ENCODE results near the gene HOXB8.

The HOXB8 gene

DNA sequence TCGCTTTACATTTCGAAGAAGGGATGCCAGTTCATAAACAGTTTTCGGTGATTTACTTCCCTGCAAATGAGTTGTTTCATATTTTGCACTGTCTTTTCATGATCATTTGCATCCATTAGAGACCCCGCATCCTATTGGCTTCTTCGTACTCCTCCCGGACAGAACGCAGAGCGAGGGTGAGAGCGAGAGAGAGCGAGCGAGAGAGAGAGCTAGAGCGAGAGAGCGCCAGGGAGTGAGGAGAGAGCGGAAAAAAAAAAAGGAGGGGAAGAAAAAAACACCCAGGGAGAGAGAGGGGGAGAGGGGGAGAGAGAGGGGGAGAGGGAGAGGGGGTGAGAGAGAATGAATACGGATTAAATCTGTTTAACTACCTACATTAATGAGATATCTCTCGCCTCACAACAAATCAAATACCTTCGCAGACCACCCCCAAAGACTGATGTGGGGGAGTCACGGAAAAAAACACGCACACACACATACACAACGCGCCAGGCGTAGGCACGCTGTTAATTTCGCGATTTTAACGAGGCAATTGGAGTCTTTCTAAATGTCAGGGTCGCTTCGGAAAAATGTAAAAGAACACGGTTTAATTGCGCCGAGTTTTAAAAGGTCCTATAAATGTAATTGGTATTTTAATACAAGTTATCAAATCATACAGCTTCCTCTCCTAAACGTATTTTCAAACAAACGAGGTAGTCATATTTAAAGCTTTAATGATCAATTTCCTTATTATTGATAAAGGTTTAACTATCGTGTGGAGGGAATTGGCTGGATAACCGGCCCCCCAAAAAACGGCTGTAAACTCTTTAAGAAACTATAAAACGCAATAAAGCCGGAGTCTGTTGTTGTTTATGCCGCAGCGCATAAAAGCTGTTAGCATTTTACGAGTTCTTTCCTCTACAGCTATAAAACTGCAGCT lies at the start of gene HOXB8:
HOXB8 (minus strand) TSS at position 246 of the 916 bp plus-strand sequence. CDS start 588 bp downstream, outside the sequence.
- no peak for DNase-seq (ENCODE audit: low spot score)

DNA sequence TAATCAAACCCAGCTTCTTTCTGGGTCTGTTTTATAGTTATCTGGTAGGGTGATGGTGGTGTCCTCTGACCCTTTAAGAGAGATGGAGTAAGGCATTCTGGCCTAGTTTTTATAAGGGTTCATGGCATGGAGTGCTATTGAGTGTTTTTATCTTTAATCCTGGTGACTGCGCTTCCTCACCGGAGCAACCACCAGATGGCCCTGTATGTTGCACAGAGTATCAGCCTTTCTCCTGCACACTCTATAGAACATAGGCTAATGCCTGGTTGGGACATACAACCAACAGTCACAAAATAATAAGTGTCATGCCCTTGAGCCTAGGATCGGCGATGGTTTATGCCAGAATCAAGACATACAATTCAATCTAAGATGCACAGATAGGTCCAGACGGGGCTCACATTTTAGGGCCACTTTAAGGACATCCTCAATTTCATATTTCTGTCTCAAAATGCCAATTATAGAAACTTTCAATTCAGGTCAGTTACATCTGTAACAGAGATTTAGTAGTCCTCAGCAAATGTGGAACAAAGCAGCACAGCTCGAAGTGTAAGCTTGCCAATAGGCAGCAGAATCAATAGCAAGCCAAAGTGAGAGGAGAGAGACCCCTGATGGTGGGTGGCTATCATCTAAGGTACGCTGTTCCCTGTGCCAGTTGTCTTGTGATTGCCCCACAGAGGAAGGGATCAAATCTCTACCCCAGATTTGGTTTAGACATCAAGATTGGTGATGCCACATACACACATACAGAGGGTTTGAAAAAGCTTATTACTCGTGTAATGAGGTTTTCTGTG lies 48.2 kb upstream of the HOXB8 start:
- no peak for DNase-seq (ENCODE audit: low spot score)

DNA sequence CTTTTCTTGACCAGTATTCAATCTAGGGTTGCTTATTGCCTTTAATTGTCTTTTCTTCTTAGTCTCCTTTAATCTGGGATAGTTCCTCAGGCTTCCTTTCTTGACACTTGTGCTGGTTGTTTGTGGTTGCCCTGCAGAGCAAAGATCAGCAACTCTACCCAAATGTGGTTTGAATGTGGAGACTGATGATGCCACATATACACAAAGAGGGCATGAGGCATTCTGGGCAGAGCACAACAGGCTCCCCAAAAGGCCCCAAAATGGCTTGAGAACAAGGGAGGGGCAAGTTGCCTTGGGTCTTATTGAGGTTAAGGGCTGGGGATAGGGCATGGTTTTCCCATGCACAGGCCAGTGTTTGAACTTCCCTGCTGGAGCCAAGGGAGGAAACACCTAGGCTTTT lies 40.8 kb upstream of the HOXB8 start:
- DNase-seq (ENCODE audit: low spot score) = no peak

DNA sequence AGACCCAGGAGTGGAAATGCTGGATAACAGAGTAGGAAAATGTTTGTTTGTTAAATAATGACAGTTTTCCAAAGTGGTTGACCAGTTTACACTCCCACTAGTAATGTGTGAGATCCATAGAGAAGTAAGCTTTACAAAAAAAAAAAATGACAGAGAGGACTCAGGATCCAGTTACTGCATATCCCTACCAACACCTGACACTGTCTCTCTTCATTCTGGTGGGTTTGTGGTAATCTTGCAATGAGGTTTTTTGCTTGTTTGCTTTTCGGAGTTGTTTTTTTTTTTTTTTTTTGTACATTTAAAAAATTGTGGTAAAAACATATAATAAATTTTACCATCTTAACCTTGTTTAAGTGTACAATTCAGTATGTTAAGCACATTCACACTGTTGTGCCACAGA lies 34.6 kb upstream of the HOXB8 start:
- no peak for DNase-seq (ENCODE audit: low spot score)

DNA sequence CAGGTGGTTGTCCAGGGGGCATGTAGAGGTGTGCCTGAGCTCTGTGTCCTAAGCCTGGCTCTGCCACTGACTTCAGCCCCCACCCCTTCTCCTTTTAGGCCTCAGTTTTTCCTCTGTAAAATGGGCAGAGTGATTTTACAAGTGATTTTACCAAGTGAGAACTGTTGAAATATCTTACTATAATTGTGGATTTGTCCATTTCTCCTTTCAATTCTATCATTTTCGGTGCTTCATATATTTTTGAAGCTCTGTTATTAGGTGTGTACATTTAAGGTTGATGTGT lies 32.8 kb upstream of the HOXB8 start:
- DNase-seq (ENCODE audit: low spot score) = no peak

DNA sequence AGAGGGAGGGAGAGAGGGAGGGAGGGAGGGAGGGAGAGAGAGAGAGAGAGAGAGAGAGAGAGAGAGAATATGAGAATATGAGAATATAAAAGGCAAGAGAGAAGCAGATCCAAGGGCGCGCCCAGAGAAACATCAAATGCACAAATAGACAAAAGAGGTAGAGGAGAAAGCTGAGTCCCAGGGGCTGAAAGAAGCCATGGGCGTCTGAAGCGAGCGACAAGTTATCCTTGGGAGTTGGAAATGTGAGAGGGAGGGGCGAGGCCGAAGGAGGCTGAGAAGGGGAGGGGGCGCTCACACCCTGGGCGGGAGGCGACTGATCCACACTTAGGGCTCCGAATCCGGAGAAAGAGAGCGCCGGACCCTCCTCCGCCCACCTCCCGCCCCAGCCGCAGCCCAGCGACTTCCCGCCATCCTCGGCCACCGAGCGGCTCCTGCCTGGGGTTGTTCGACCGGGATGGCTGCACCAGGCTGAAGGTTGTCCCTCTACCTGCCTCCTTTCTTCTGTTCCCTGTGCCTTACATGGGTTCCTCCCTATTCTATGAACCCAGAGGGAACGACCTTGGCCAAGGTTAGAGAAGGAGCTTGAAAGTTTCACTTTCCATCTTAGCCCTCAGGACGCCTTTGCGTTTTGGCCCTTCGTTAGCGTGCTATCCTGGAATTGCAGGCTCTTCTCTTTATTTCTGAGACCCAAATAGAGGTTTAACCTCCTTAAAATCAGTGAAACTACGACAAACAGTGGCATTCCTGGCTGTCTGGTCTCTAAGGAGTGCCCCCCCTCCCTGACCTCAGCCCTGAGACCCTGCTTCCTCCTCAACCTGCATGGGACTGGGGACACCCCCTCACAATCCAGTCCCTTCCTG lies 32.2 kb upstream of the HOXB8 start:
- peak; percentile 63 for DNase-seq (ENCODE audit: low spot score)

DNA sequence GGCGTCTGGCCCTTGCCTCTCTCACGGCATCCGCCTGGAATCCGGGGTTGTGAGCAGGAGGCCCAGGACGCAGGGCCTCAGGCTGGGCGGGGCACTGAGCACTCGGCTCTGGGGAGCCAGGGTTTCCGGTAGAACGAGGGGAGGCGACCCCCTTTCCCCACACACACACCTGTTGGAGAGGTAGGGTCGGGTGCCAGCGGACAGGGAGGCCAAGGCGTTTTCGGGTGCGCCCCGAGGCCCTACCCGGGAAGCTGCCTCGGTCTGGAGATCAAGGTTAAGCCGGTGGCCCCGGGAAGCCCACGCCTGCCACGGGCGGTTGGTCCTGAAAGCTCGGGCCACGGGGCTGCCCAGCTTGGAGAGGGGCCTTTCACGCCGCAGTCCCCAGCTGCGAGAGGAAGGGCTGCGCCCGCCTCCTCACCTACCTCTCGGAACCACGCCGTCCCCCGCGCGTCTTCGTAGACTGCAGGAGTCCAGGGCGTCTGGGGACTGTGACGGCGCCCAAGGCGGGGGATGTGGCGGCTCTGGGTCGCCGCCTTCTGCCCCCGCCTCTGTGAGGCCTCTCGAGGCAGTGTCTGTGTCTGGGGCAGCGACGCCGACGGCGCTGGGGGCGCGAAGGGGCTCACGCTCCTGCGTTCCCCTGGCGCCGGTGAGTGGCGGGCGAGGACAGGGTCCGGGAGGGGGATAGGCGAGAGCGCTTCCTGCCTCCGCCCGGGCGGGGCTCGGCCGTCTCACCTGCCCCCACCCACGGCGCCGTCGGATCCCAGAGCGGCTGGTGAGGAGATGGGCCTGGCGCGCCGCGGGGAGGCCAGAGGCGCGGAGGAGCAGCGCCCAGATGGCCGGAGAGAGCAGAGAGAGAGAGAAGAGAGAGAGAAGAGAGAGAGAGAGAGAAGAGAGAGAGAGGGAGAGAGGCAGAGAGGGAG lies 31.4 kb upstream of the HOXB8 start:
- peak; percentile 53 for DNase-seq (ENCODE audit: low spot score)

DNA sequence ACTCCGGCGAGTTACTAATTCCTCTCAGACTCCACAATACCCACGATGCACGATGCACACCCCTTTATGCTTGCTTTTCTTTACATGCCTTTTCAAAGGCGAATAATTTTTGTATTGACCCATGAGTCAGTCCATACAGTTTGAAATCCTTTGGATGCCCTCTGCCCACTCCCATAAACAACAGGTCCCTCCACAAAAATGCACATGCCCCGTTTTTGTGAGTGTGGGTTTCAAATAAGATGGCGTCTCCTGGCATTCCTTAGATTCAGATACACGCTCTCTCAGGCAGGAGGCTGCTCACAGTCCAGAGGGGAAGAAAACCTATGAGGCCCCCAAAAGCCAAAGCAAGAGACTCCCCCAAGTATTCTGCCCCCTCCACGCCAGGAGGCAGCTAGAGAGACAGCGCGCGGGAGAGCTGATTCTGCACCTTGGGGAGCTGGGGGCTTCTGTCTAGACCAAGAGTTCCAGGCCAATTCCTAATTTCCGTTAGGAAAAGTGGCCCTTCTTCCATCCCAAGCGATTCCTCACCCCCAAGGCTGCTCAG lies 30.6 kb upstream of the HOXB8 start:
- peak; percentile 46 for DNase-seq (ENCODE audit: low spot score)

DNA sequence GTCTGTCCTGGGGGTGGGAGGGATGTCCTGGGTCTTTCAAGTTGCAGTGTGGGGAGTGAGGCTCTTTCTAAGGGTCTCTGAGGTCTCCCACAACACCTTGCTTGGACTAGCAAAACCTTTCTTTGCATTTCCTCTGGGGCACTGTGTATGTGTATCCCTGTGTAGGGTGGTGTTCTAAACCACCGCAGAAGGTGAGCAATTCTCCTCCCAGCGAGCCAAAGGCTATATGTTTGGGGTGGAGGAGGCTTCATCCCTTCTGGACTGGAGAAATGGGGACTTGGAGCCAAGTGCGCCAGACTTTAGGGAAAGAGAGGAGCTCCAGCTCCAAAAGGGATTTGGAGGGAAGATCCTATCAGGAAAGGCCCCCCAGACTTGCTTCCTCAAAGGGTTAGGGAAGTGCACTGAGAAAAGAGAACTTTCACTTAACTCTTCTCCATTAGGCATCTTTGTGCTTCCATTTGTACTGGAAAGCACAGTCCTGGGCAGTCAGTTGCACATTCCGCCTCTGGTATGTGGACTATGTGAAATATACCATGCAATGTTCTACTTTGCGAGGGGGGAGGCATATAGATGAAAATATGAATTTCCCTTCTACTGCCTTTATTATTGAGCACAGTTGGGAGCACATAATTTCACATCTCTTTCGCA lies 29.9 kb upstream of the HOXB8 start:
- peak; percentile 31 for DNase-seq (ENCODE audit: low spot score)

DNA sequence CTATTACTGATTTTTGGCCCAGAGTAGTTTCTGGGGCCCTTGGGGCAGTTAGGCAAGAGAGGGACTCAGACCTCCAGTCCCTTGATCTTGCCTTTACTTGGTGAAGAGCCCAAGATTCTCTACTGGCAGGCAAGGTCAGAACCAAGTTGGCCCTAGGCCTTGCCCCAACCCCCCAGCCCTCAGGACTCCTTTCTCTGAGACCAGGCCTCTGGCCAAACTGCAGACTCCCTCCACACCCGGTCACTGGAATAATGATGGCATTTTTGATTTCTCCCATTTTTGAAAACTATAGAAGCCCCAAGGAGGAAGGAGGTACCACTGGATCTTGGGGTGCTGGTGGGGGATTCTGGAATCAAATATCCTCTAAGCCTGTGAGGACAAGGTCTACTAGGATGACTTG lies 29.1 kb upstream of the HOXB8 start:
- DNase-seq (ENCODE audit: low spot score) = no peak

DNA sequence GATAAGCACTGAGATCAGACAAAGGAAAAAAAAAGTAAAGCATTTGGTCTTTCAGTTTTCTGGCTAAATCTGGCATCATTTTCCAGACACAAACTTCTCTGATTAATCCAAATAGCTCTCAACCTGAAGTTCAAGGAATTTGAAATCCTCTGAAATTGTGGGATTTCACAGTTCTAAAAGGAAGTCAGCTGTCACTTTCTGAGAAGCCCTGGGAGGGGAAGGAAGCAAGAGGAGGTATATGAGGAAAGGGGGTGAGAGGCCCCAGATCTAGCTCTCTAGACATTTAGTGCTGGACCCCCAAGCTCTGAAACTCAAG lies 28.6 kb upstream of the HOXB8 start:
- DNase-seq (ENCODE audit: low spot score) = no peak

DNA sequence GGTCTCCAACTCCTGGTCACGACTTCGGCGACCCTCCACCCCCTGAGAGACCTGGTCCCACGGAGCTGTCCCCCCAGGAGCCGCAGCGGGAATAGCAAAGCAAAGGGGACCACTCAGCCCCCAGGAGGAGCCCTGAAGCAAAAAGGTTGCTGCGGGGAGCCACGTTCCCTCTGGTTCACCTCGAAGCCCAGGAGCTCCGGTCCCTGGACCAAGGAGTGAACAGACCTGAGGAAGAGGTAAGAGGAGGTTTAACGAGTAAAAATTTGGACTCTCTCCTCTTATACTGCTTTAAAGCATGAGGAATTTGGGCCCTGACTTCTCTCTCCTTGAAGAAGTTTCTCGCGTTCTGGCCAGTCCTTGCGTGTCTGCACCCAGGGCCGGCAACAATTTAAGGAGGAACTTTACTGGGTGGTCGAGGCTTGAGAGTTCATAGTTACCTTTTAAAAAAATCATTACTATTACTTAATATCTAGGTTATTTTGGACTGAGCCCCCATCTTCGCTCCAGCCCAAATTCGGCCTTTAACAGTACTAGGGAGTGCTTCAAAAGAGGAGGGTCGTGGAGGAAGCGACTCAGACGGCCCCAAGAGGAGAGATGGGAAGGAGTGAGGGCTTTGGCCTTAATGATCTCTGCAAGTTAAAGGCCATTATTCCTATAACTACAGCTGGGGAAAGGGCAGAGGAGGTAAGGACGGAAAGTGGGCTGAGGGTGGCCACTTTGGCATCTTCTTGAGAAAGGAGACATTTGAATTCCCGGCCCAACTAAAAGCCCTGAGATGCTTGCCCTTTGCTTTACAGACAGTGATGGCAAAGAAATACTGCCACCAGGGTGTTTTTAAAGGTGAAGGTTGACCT lies 28.0 kb upstream of the HOXB8 start:
- DNase-seq (ENCODE audit: low spot score) = peak; percentile 29

DNA sequence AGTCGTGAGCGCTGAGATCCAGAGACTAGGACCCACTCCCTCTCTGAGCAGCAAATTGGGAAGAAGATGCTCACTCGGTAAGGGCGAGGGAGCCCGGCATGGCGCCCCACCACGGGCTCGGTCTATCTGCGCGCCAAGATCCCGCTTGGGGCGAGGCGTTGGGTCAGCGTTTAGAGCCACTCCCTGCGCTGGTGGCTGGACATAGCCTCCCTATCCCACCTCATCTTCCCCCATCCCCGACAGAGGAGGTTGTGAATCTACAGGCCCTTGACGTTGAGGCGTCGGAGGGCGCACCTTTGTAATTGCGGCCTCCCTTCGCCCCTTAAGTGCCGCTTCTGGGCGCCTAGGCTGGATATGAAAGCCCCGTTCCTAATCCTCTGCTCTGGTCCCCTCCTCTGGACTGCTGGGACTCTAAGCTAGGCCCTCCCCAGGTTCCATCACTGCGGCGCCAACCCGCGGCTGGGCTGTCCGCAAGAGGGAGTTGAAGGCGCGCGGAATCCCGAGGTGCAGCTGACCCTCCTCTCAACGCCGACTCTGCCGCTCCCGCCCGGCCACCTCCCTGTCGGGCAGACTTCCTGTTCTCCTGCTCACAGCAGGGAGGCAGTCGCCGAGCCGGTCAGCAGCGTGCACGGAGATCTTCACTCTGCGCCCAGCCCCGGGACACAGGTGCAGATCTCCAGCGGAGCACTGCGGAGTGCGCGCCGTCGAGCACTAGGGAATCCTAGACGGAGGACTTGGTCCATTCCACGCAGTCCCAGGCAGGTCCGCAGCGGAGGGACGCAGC lies 27.2 kb upstream of the HOXB8 start:
- DNase-seq (ENCODE audit: low spot score) = peak; percentile 53

DNA sequence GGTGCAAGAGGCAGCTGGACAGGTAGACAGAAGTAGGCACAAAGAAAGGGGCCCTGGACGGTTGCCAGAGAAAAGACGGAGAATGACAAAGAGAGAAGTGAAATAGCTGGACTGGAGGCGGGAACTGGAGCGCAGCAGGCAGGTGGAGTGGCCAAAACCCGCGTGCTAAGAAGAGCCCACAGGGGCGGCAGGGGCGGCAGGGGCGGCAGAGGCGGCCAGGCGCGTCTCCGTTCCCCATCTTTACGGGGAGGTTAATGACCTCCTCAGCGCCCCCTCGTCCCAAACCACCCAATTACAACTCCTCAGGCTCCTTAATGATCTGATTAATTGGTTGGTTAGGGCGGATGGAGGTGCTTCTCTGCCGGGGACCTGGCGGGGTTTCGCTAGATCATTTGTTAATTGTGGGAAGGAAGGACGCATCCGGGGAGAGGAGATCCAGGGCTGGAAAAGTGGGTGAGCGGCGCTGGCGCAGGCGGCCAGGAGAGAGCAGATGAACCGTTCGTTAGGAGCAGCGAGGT lies 26.5 kb upstream of the HOXB8 start:
- peak; percentile 42 for DNase-seq (ENCODE audit: low spot score)

DNA sequence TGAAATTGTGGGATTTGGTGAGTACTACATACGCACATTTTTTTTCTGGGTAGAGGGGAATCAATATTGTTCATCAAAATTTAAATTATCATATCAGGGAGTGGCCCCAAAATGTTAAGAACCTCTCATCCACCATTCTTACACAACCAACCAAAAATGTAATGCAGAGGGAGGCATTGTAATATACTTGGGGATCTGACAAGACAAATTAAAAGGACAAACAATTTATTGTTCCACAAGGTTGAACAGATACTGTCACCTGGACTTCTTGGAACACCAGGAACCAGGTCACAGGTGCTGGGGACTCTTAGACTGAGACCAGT lies 25.7 kb upstream of the HOXB8 start:
- no peak for DNase-seq (ENCODE audit: low spot score)

DNA sequence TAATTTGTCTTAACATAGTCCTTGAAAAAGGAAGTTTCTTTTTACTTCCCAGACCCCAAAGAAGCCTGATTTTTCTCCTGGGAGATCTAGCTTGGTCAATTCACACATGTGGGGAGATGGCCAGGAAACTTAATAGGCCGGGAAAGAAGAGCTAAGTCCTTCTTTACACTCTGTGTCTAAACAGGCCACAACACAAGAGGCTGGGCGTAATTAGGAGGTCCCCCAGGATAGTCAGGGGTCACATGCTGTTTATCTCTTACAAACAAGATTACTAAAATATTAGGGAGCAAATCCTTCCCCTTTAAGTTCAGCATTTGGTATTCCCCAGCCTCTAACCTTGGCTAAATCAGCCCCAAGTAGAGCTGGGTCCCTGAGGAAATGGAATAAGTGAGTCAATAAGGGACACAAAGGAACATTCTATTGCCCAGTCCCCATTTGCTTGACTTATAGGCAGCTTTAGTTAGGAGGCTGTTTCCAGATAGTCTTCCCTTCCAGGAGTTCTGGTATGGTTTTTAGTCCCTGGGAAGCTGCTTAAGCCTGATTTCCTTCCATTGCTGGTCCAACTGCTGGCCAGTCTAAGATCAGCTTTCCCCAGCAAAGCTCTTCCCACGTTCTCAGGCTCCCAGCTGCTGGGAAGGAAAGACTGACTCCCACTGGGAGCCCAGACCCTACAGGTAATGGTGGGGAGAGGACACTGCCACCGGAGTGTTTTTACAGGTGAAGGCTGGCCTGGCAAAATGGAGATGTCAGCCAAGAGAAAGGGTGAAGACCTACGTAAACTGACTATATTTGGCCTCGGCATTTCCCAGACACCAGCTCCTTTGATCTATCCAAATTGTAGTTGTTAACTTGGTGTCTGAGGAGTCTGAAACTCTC lies 25.1 kb upstream of the HOXB8 start:
- no peak for DNase-seq (ENCODE audit: low spot score)

DNA sequence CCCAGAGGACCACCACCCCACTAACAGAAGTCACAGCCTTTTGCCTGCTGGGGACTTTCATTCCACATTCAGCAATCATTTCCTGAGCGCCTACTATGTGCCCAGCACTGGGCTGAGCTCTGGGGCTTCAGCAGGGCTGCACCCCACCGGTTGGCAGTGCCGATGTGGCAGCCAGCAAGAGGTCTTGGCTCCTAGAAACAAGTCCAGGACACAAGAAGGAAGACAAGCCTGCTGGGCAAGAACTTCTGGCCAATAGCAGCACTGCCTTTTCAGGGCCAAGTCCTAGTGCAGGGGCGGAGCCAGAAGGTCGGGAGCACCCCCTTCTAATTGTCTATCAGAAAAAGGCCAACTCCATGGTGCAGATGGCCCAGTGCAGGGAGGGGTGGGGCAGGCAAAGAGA lies 24.0 kb upstream of the HOXB8 start:
- no peak for DNase-seq (ENCODE audit: low spot score)
